GM12892 (cell line): Measurements from ENCODE around the gene GRIA4.
A peak's percentile ranks its signal among the peaks of the same experiment; 100 is the strongest.

ENCODE experiments used
- DNase-seq: peaks from one replicate; pipeline ENCODE4 v3.0.0; 2011; ENCODE audit not compliant: insufficient read length
- FAIRE-seq: peaks from 2 replicates; lab custom pipeline; 2011; peaks lifted over from hg19 to GRCh38; lab: Jason Lieb, UNC
- POLR2A ChIP-seq: IDR thresholded peaks from 2 replicates; pipeline ENCODE4 v1.6.1; 2011; ENCODE audit warnings: low read depth, low read length, control low read depth
- POLR2AphosphoS5 ChIP-seq: IDR thresholded peaks from 2 replicates; pipeline ENCODE4 v1.6.1; 2011; ENCODE audit warnings: low read depth, low read length, control low read depth
- TAF1 ChIP-seq: IDR thresholded peaks from 2 replicates; pipeline ENCODE4 v1.6.1; 2011; ENCODE audit warnings: low read depth, mild to moderate bottlenecking, control low read depth, low read length, borderline replicate concordance

The GRIA4 gene

DNA sequence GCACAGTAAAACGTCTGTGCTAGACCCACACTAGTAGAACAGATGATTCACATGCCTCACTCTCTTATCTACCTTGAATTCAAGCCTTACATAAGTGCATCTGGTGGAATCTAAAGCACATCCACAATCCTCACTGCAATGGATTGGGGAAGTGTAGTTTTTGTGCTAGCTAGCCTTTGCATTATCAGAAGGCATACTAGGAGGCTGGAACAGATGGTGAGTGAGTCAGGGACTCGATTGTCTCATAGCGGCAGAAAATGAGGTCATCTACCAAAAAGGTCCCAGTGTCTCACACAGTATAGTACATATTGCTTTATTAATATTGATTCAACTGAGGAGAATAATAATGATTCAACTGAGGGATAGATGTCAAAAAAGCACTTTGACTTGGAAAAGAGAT, 402.9 kb downstream of the GRIA4 start:
- TF ChIP-seq POLR2AphosphoS5, result no peak
- TF ChIP-seq POLR2A, result no peak
- no peak for TF ChIP-seq TAF1
- DNase-seq (no peak), FAIRE-seq (no peak)

- peak; percentile 53 for FAIRE-seq
- no peak for DNase-seq
- TF ChIP-seq POLR2A (no peak), POLR2AphosphoS5 (no peak)
Observed at GRCh38 chr11:106014035-106014434, 404.2 kb downstream of the GRIA4 start.

GRCh38 chr11:106014620-106015019, 404.7 kb downstream of the GRIA4 start:
- DNase-seq (no peak), FAIRE-seq (no peak)
- TF ChIP-seq TAF1, result no peak

- TF ChIP-seq TAF1 (no peak), POLR2A (no peak), POLR2AphosphoS5 (no peak)
- FAIRE-seq (no peak), DNase-seq (no peak)
Observed at GRCh38 chr11:106015066-106015465, 405.2 kb downstream of the GRIA4 start.

DNA sequence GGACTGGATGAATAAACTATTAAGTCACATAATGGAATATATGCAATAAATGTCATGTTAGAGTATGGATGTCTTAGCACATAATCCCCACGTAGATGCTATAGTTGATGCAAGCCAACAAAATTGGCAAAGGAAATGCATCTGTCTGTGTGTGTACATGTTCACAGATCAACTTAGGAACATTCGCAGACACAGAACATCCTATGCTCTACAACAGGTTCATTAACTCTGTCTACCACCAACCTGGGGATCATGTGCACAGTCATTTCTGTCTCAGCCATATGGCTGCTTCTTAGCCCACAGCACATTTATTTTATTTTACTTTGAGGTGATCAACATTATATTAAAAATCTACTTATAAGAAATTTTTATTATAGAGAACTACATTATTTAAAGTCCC, 407.2 kb downstream of the GRIA4 start:
- DNase-seq, result no peak
- peak; percentile 80 for FAIRE-seq
- TF ChIP-seq POLR2AphosphoS5, result no peak
- no peak for TF ChIP-seq TAF1

DNA sequence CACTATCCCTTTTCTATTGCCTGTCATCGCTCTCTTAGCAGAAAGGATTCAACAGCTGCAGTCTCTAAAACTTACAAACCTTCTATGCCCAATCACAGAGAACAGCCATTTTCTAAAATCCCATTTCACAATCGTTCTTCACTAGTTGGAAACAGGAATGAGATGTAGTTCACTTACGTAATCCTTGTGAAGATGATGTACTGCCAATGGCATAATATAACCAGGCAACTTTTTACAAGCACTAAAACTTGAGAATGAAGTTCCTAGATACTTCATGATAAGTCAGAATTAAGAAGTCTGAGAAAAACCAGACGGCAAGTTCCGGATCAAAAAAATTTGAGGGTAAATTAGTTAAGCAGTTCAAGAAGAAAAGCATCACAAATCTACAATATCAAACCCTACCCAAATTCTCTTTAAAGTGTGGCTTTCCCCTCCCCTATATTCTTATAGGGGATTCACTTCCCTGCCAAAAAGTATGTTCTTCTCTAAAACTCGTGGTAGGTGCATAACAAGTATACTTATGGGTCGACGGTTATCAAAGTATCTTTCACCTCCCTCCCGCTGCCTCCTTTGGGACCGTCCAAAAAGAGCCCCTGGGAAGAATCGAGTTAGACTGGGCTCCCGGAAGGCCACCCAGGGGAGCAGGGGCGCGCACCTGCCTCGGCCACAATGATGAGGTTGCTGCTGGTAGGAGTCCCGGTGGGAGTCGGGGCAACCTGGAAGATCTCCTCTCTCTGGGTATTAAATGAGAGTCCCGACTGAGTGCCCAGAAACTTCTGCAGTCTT, 411.5 kb downstream of the GRIA4 start:
- DNase-seq (no peak), FAIRE-seq (peak; percentile 93)

GRCh38 chr11:106021967-106022794, 412.3 kb downstream of the GRIA4 start, which contains the start of gene MSANTD4:
Gene MSANTD4 (minus strand): TSS chr11:106022240. CDS start chr11:106010917, 11,323 bp downstream.
- TF ChIP-seq POLR2AphosphoS5 (peak; percentile 60), POLR2A (peak; percentile 69; the same call in 1 of the 2 replicates), TAF1 (0 out of 2 replicates have a peak, but pooled peaks have one; percentile 13)
- DNase-seq (peak; percentile 70), FAIRE-seq (peak; percentile 100)

More for the DNA sequence above, 411.5 kb downstream of the GRIA4 start:
- no peak for TF ChIP-seq POLR2A
- TF ChIP-seq TAF1, result no peak
- TF ChIP-seq POLR2AphosphoS5, result no peak

DNA sequence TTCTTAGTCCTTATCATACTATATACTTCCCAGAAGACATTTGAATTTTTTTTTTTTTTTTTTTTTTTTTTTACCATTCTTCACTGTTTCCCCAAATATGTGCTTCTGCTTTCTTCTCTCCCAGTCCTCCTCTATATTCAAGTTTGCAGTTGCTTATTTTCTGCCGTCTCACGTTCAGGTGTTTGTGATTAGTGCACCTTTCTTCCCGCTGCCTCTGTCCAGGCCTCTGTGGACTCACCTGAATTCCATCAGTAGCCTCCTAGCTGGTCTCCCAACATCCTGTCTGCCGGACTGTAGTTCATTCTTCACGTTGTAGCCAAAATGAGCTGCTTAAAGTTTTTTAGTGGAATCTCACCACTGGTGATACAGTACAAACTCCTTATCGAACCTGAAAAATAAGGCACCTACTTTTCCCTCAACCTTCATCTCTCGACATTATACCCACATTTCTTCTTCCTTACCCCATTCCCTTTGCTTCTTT, 413.0 kb downstream of the GRIA4 start:
- DNase-seq, result no peak
- FAIRE-seq, result peak; percentile 69
- TF ChIP-seq POLR2A (no peak), POLR2AphosphoS5 (no peak), TAF1 (no peak)

DNA sequence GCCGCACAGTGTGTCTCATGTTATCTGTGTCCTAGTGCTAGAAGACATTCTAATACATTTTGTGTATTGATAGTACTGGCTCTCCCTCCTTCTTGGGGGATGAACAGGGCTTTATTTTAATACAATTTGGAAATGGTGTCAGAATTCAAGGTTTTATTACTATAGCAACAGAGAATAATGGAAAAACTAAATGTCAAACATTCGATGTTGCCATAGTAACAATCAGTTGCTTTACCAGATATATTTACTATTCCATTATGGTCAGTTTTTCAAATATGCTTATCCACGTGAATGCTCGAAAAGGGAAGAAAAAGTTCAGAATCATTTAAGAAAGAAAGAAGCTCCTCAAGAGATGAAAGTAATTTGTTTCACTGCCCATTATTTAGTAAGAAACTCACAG, 420.7 kb downstream of the GRIA4 start:
- TF ChIP-seq POLR2AphosphoS5 (no peak), POLR2A (no peak), TAF1 (no peak)
- FAIRE-seq (no peak), DNase-seq (no peak)

DNA sequence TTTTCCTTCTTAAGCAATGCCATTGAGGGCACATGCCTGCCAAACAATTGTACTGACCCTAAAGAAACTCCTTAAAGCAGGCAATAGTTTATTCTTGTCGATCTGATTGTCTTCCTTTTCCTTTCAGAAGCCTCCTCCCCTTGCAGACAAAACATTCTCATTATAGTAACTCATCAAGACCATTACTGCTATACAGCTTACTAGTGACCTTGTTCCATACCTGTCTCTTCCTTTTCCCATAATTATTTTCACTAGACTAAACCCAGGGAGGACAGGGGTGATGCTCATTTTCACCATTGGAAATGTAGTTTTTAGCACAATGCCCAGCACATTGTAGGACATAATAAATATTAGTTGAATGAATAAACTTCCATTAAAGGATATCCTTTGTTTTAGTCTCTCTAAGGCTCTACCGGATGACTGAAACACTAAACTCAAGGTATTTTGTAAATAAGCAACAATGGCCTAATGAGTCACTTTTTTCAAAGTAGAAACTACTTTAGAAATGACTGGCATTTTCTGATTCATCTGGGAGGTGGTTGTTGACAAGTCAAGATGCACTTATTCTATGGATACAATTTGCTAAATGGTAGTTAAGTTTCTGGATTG, 421.4 kb downstream of the GRIA4 start:
- FAIRE-seq, result peak; percentile 65
- DNase-seq, result no peak
- no peak for TF ChIP-seq POLR2A
- TF ChIP-seq TAF1, result no peak
- no peak for TF ChIP-seq POLR2AphosphoS5
